ENCODE data around the gene NSUN3.

The NSUN3 gene

GRCh38 chr3:94130690-94131089 lies 67.8 kb downstream of the NSUN3 start:
- no peak for DNase-seq

- no peak for DNase-seq
Measured at GRCh38 chr3:94132777-94133176, 69.9 kb downstream of the NSUN3 start.

GRCh38 chr3:94136133-94136532 lies 73.3 kb downstream of the NSUN3 start:
- DNase-seq: no peak

GRCh38 chr3:94137377-94137776 lies 74.5 kb downstream of the NSUN3 start:
- no peak for DNase-seq

GRCh38 chr3:94146455-94146854 lies 83.6 kb downstream of the NSUN3 start:
- DNase-seq: no peak

GRCh38 chr3:94147012-94147411 lies 84.2 kb downstream of the NSUN3 start:
- DNase-seq: no peak

- DNase-seq: no peak
Measured at GRCh38 chr3:94150113-94150512, 87.3 kb downstream of the NSUN3 start.

GRCh38 chr3:94156626-94157025 lies 93.8 kb downstream of the NSUN3 start:
- DNase-seq: no peak

- DNase-seq: no peak
Measured at GRCh38 chr3:94158512-94158911, 95.7 kb downstream of the NSUN3 start.

GRCh38 chr3:94159062-94159828 lies 96.4 kb downstream of the NSUN3 start:
- DNase-seq: peak; percentile 18

- peak; percentile 23 for DNase-seq
Measured at GRCh38 chr3:94162700-94163099, 99.8 kb downstream of the NSUN3 start.

- no peak for DNase-seq
Measured at GRCh38 chr3:94167346-94167745, 104.5 kb downstream of the NSUN3 start.

GRCh38 chr3:94167796-94168195 lies 104.9 kb downstream of the NSUN3 start:
- DNase-seq: no peak

GRCh38 chr3:94171954-94172353 lies 109.1 kb downstream of the NSUN3 start:
- DNase-seq: no peak

GRCh38 chr3:94172695-94173310 lies 109.9 kb downstream of the NSUN3 start:
- no peak for DNase-seq

- DNase-seq: peak; percentile 49
Measured at GRCh38 chr3:94173673-94174434, 111.0 kb downstream of the NSUN3 start.

GRCh38 chr3:94175677-94176076 lies 112.8 kb downstream of the NSUN3 start:
- DNase-seq: no peak

GRCh38 chr3:94176988-94177745 lies 114.3 kb downstream of the NSUN3 start:
- peak; percentile 9 for DNase-seq

Measured in fibroblast of skin of abdomen (primary cell).